Vagina (tissue), 2 donors: ENCODE measurements around the gene ZMYM3.

Experiments
- CTCF ChIP-seq, 3 experiments: fragments of 450-650 bp in 2 of 3; fragments of 200-600 bp in 1 of 3; sonication (generic) in 1 of 3; IDR thresholded peaks; one replicate each; pipeline ENCODE4 v1.5.1; 2017 to 2019; ENCODE audit warnings: antibody characterized with exemption in 3 of 3, mild to moderate bottlenecking in 2 of 3, moderate library complexity in 2 of 3
- POLR2A ChIP-seq, 2 donors: fragments of 450-650 bp; IDR thresholded peaks; one replicate each; pipeline ENCODE4 v1.6.1; 2017; ENCODE audit warnings: antibody characterized with exemption in 2 of 2, mild to moderate bottlenecking in 2 of 2, moderate library complexity in 2 of 2
- POLR2AphosphoS5 ChIP-seq, 2 donors: sonication (generic); formaldehyde crosslinking; IDR thresholded peaks; one replicate each; pipeline ENCODE4 v1.9.0; 2017; ENCODE audit warnings: antibody characterized with exemption in 2 of 2, mild to moderate bottlenecking in 2 of 2, low read depth in 1 of 2; ENCODE audit not compliant: insufficient read depth in 1 of 2

DNA sequence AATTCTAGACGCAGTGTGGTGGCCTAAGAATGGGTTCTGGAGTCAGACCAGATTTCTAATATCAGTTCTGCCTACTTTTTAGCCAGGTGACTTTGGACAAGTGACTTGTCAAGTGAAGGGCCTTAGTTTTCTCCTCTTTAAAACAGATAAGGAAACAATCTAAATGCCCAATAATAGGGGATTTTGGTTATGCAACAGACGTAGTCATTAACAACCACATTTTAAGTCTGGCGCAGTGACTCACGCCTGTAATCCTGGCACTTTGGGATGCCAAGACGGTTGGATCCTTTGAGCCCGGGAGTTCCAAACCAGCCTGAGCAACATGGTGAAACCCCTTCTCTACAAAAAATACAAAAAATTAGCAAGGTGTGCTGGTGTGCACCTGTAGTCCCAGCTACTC, 2.1 kb upstream of the ZMYM3 start:
- TF ChIP-seq CTCF (IDR thresholded peaks at IDR 0.05) (no peak), POLR2A (IDR thresholded peaks at IDR 0.05) (no peak), POLR2AphosphoS5 (IDR thresholded peaks at IDR 0.05; ENCODE audit: insufficient read depth in 1 of 2, low read depth in 1 of 2) (no peak)
